Mesenchymal stem cell (in vitro differentiated cells and primary cell): ENCODE measurements around the gene PICK1.

ENCODE experiments used
- DNase-seq: peaks from one replicate; pipeline ENCODE4 v3.0.0-alpha.2; 2013
- H2AFZ ChIP-seq: one replicate; pipeline ENCODE4 v1.6.1; 2013; ENCODE audit warnings: low read depth, mild to moderate bottlenecking, control low read depth, inconsistent platforms, low read length, moderate library complexity
- H2AK5ac ChIP-seq: 2 replicates; pipeline ENCODE4 v1.6.1; 2013; ENCODE audit warnings: low read length, moderate library complexity, mild to moderate bottlenecking, inconsistent platforms; ENCODE audit not compliant: severe bottlenecking
- H2BK120ac ChIP-seq: one replicate; pipeline ENCODE4 v1.6.1; 2013; ENCODE audit warnings: low read depth, mild to moderate bottlenecking, inconsistent platforms, low read length, moderate library complexity
- H2BK12ac ChIP-seq, 2 experiments: one replicate each; pipeline ENCODE4 v1.6.1; 2013; ENCODE audit warnings: inconsistent platforms in 2 of 2, low read length in 2 of 2, mild to moderate bottlenecking in 2 of 2, moderate library complexity in 2 of 2, control low read depth in 1 of 2
- H2BK15ac ChIP-seq: one replicate; pipeline ENCODE4 v1.6.1; 2013; ENCODE audit warnings: mild to moderate bottlenecking, low read depth, inconsistent platforms; ENCODE audit not compliant: poor library complexity, severe bottlenecking
- H2BK5ac ChIP-seq: 2 replicates; pipeline ENCODE4 v1.6.1; 2013; ENCODE audit warnings: low read depth, mild to moderate bottlenecking, low read length, control low read depth, inconsistent platforms; ENCODE audit not compliant: poor library complexity, severe bottlenecking
- H3K14ac ChIP-seq, 2 experiments: one replicate each; pipeline ENCODE4 v1.6.1; 2013; ENCODE audit warnings: inconsistent platforms in 2 of 2, low read length in 2 of 2, control low read depth in 1 of 2, mild to moderate bottlenecking in 1 of 2, moderate library complexity in 1 of 2
- H3K18ac ChIP-seq, 2 experiments: one replicate each; pipeline ENCODE4 v1.6.1; 2013; ENCODE audit warnings: inconsistent platforms in 2 of 2, low read length in 2 of 2, control low read depth in 1 of 2, low read depth in 1 of 2, mild to moderate bottlenecking in 1 of 2
- H3K23ac ChIP-seq, 2 experiments: one replicate each; pipeline ENCODE4 v1.6.1; 2013; ENCODE audit warnings: inconsistent platforms in 2 of 2, low read length in 2 of 2, mild to moderate bottlenecking in 2 of 2, moderate library complexity in 2 of 2, control low read depth in 1 of 2
- H3K27ac ChIP-seq: 2 replicates; pipeline ENCODE4 v1.5.1; 2013; ENCODE audit warnings: mild to moderate bottlenecking, moderate library complexity, low read length, control low read depth, inconsistent platforms; ENCODE audit not compliant: poor library complexity, severe bottlenecking
- H3K27me3 ChIP-seq, 2 experiments: 2 replicates each; pipeline versions ENCODE4 v1.6.1 to v1.7.0; 2013; ENCODE audit warnings: low read length in 2 of 2, mild to moderate bottlenecking in 2 of 2, moderate library complexity in 2 of 2, control low read depth in 1 of 2, inconsistent platforms in 1 of 2; ENCODE audit not compliant: control insufficient read depth in 1 of 2, insufficient read depth in 1 of 2
- H3K36me3 ChIP-seq, 2 experiments: 2 replicates each; pipeline versions ENCODE4 v1.6.1 to v1.7.0; 2013; ENCODE audit warnings: low read length in 2 of 2, control low read depth in 1 of 2, inconsistent platforms in 1 of 2, low read depth in 1 of 2, mild to moderate bottlenecking in 1 of 2; ENCODE audit not compliant: insufficient read depth in 2 of 2, control insufficient read depth in 1 of 2
- H3K4ac ChIP-seq, 2 experiments: one replicate each; pipeline ENCODE4 v1.6.1; 2013; ENCODE audit warnings: inconsistent platforms in 2 of 2, low read length in 2 of 2, mild to moderate bottlenecking in 2 of 2, moderate library complexity in 2 of 2, control low read depth in 1 of 2, low read depth in 1 of 2
- H3K4me1 ChIP-seq: 2 replicates; pipeline ENCODE4 v1.6.1; 2013; ENCODE audit warnings: low read depth, low read length, control low read depth; ENCODE audit not compliant: control insufficient read depth, insufficient read depth
- H3K4me2 ChIP-seq: 2 replicates; pipeline ENCODE4 v1.6.1; 2013; ENCODE audit warnings: low read length, mild to moderate bottlenecking, inconsistent platforms; ENCODE audit not compliant: poor library complexity, severe bottlenecking
- H3K4me3 ChIP-seq, 2 experiments: 2 replicates each; pipeline versions ENCODE4 v1.5.1 to v1.7.0; 2013; ENCODE audit warnings: low read length in 2 of 2, mild to moderate bottlenecking in 2 of 2, control low read depth in 1 of 2, low read depth in 1 of 2; ENCODE audit not compliant: insufficient read depth in 1 of 2
- H3K79me1 ChIP-seq: replicated peaks from 2 replicates; pipeline ENCODE4 v1.6.1; 2013; ENCODE audit warnings: mild to moderate bottlenecking, control low read depth, low read length, inconsistent platforms; ENCODE audit not compliant: poor library complexity, severe bottlenecking
- H3K9ac ChIP-seq: 2 replicates; pipeline ENCODE4 v1.7.0; 2013; ENCODE audit warnings: mild to moderate bottlenecking, low read length, moderate library complexity
- H3K9me3 ChIP-seq: 2 replicates; pipeline ENCODE4 v1.7.0; 2013; ENCODE audit warnings: mild to moderate bottlenecking, low read length; ENCODE audit not compliant: control insufficient read depth
- H4K8ac ChIP-seq: one replicate; pipeline ENCODE4 v1.6.1; 2013; ENCODE audit warnings: inconsistent platforms, mild to moderate bottlenecking, low read length, moderate library complexity
- H4K91ac ChIP-seq: one replicate; pipeline ENCODE4 v1.6.1; 2013; ENCODE audit warnings: mild to moderate bottlenecking, low read length, inconsistent platforms
- WGBS: methylation state at CpG from one replicate; pipeline ENCODE4 v1.1.7; 2013; ENCODE audit warnings: mixed read lengths; 5-methylcytosine and 5-hydroxymethylcytosine counted together

PICK1 gene

DNA sequence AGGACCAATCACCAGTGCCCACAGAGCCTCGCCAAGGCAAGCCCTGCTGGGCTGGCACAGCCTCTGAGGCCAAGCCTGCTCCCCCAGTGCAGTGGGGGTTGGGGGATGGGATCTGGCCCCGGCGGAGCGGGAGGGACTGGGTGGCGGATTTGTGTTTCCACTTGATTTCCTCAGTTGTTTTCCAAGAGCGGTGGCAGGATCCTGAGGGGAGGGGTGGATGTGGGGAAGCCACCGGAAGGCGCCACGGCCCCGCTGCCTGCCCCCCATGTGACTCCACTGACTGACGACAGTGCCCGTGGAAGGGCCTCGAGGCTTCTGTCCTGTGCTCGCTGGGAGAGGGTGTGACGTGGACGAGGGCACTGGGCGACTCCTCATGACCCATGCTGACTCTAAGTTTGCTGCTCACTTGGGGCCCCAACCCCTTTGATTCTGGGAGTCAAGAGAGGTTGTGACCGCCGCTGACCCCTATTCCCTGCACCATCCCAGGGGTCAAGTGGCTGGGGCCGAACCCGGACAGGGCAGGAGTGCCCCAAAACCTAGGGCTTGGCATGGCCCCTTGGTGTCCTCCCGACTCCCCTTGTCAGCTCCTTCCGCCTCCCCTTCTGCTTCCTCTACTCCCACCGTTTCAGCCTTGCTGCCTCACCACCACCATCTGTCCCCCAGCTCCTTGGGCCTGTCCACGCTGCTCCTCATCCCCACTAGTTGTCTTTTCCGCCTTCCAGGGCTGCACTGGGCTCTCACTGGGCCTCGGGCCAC, 23.5 kb upstream of the PICK1 start:
- Histone ChIP-seq H3K4me3 (no peak overlapping the region), H3K9me3 (no peaks in the 10 kb centered on the region), H2BK5ac (no peak overlapping the region), H3K18ac (peak overlapping the region; percentile 44 to 96), H3K23ac (no peak overlapping the region), H2BK120ac (peak overlapping the region; percentile 82), H3K9ac (peak overlapping the region; percentile 36), H3K14ac (peak overlapping the region in 1 of 2 experiments; percentile 94), H2BK12ac (peak overlapping the region; percentile 92 to 93), H2AK5ac (peak overlapping the region; percentile 75), H4K91ac (peak overlapping the region; percentile 95), H4K8ac (peak overlapping the region; percentile 98), H2BK15ac (peak overlapping the region; percentile 74), H3K4ac (peak overlapping the region; percentile 19 to 71), H3K27me3 (no peaks in the 10 kb centered on the region), H3K4me2 (no peak overlapping the region), H3K27ac (peak overlapping the region; percentile 55), H2AFZ (peak overlapping the region; percentile 85), H3K36me3 (no peaks in the 10 kb centered on the region), H3K4me1 (peaks cover 42% of the 10 kb centered on the region), H3K79me1 (no peaks in the 10 kb centered on the region)
- 83% methylated on average over 27 of the region's 27 CpGs for WGBS
- DNase-seq = no peak

- peak overlapping the region; percentile 95 for H4K91ac ChIP-seq
- H3K18ac ChIP-seq = peak overlapping the region; percentile 93 to 96
- H3K9me3 ChIP-seq = no peaks in the 10 kb centered on the region
- H4K8ac ChIP-seq = peak overlapping the region; percentile 98
- H3K9ac ChIP-seq = peak overlapping the region; percentile 36
- peak overlapping the region; percentile 85 for H2AFZ ChIP-seq
- peak overlapping the region in 1 of 2 experiments; percentile 94 for H3K14ac ChIP-seq
- no peak overlapping the region for H3K23ac ChIP-seq
- H3K27me3 ChIP-seq = no peaks in the 10 kb centered on the region
- peaks cover 45% of the 10 kb centered on the region for H3K4me1 ChIP-seq
- no peak overlapping the region for H2BK5ac ChIP-seq
- peak overlapping the region; percentile 55 for H2BK15ac ChIP-seq
- H3K4ac ChIP-seq = peak overlapping the region; percentile 19 to 71
- peak overlapping the region; percentile 54 for H2AK5ac ChIP-seq
- H3K4me3 ChIP-seq = no peak overlapping the region
- peak overlapping the region; percentile 55 for H3K27ac ChIP-seq
- DNase-seq = peak; percentile 93
- WGBS = 16% methylated on average over 12 of the region's 15 CpGs
- peak overlapping the region; percentile 93 to 98 for H2BK12ac ChIP-seq
- peak overlapping the region; percentile 91 for H2BK120ac ChIP-seq
- no peaks in the 10 kb centered on the region for H3K79me1 ChIP-seq
- H3K36me3 ChIP-seq = no peaks in the 10 kb centered on the region
- no peak overlapping the region for H3K4me2 ChIP-seq
These were observed 22.8 kb upstream of the PICK1 start for GRCh38 chr22:38034278-38034882.

DNA sequence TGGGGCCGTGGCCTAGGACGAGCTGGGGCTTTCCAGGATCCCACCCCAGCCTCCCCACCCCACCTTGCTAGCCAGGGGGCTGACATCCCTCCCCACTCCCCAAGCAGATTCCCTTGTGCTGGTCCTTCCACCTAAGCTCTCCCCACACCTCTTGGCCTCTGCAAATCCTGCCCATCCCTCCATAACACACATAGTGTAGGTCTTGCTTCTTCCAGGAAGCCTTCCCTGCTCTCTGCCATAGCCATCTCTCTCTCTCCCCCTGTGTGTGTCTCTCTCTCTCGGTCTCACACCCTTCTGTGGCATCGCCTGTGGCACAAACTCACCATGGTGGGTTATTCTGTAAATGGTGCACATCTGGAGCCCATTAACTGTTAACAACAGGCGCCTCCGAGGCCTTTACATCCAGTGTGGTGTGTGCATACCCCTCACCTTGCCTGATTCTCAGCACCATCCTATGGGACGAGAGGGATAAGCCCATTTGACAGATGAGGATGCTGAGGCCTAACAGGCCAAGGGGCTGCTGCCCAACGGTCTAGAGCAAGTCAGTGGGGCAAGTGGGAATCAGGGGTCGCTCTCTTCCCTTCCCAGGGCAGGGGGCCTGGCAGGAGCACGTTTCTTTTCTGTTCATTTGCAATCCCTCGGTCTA, 22.2 kb upstream of the PICK1 start:
- Histone ChIP-seq H3K27ac (peak overlapping the region; percentile 10), H3K4me3 (no peak overlapping the region), H4K8ac (peak overlapping the region; percentile 97), H2BK5ac (no peak overlapping the region), H3K23ac (no peak overlapping the region), H3K14ac (peak overlapping the region in 1 of 2 experiments; percentile 66), H4K91ac (peak overlapping the region; percentile 95), H3K27me3 (no peaks in the 10 kb centered on the region), H2BK15ac (peak overlapping the region; percentile 61), H3K4me1 (peaks cover 46% of the 10 kb centered on the region), H3K4me2 (no peak overlapping the region), H2AK5ac (peak overlapping the region; percentile 33), H3K4ac (peak overlapping the region; percentile 64 to 93), H3K36me3 (no peaks in the 10 kb centered on the region), H3K79me1 (no peaks in the 10 kb centered on the region), H3K9me3 (no peaks in the 10 kb centered on the region), H2BK12ac (peak overlapping the region; percentile 90 to 98), H3K9ac (peak overlapping the region; percentile 52), H2AFZ (no peak overlapping the region), H3K18ac (peak overlapping the region; percentile 88 to 93), H2BK120ac (peak overlapping the region; percentile 91)
- no peak for DNase-seq
- WGBS = 68% methylated on average over 11 of the region's 11 CpGs

DNA sequence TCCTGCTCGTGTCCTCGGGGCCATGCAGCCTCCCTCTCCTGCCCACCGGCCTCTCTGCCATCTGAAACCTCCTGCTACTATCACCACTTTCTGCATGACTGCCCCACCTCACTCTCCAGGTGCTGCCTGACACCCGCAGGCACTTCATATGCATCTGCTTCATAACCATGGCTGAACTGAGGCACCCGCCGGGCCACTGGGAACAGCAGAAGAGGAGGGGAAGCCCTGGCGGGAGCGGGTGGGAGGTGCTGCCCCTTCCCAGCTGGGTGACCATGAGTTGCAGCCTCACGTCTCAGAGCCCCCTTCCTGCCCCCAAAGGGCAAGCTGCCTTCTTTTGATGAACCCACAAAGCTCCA, 21.7 kb upstream of the PICK1 start:
- Histone ChIP-seq H2BK5ac (no peak overlapping the region), H3K9ac (no peak overlapping the region), H3K18ac (peak overlapping the region; percentile 16 to 93), H3K4me2 (no peak overlapping the region), H4K8ac (peak overlapping the region; percentile 97), H3K27me3 (peaks cover 0 to 4% of the 10 kb centered on the region in 2 experiments), H3K79me1 (no peaks in the 10 kb centered on the region), H3K27ac (no peak overlapping the region), H2BK15ac (peak overlapping the region; percentile 61), H2BK12ac (peak overlapping the region; percentile 90 to 98), H2AFZ (no peak overlapping the region), H3K14ac (no peak overlapping the region), H3K23ac (no peak overlapping the region), H2BK120ac (no peak overlapping the region), H3K9me3 (no peaks in the 10 kb centered on the region), H3K4me3 (no peak overlapping the region), H4K91ac (peak overlapping the region; percentile 52), H2AK5ac (peak overlapping the region; percentile 33), H3K4ac (peak overlapping the region in 1 of 2 experiments; percentile 52), H3K36me3 (no peaks in the 10 kb centered on the region), H3K4me1 (peaks cover 43% of the 10 kb centered on the region)
- 92% methylated on average over 9 of the region's 9 CpGs for WGBS
- DNase-seq = no peak
